GM18870 (cell line): ENCODE data around the gene ZSCAN30.
"Not testable (repeated sequence)": the region's sequence is repeated elsewhere in the genome, so short reads cannot be mapped to it uniquely, and the experiment has no call there.

Source experiments
- ATAC-seq: cut with Tn5 transposase; IDR thresholded peaks from one replicate; pipeline ENCODE4 v1.9.1; 2021; ENCODE audit warnings: moderate library complexity; ENCODE audit not compliant: unreplicated experiment

The ZSCAN30 gene

DNA sequence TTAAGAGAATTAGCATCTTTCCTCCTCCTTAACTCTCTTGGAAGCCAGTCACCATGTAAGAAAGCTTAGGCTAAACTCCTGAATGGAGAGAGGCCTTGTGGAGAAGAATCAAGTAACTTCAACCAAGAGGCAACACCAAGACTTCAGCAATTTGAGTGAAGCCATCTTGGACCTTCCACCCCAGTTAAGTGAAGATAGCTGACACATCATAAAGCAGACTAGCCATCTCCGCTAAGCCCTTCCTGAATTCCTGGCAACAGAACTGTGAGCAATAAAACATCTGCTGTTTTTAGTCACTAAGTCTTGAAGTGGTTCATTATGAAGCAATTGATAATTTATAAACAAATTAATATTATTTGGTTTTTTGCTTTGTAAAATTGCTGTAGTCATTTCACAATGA, 50.7 kb downstream of the ZSCAN30 start:
- no peak for ATAC-seq

DNA sequence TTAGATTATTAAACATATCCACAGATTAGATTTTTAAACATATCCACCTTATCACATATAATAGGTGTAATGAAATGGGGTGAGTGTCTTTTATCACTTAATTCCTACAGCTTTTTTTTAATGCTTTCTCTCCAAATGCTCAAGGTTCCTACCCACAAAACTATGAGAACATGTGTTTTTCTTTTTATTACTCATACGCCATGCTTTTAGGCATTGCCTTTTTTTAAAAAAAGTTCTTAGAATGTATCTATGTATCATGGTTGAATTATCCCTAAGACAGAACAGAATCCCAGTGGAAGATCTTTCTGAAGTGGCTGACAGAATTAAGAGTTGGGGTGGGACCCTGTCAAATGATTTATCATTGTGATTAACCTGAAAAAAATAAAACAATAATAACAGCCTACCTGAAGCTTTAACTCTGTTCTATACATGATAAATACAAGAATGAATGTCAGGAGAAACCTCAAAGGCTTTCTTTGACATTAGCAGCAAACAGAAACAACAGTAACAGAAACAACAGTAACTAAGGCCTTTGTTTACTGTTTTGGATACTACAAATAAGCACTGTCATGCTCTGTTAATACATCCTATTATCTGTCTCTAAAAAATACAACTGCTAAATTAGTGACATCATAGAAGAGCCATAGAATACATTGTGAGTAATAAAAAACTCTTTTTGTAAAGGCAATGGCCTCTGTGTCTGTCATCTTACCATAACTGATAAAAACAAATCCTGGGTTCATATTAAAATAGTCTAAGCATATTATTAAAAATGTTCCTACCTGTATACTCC, 53.3 kb downstream of the ZSCAN30 start:
- no peak for ATAC-seq

DNA sequence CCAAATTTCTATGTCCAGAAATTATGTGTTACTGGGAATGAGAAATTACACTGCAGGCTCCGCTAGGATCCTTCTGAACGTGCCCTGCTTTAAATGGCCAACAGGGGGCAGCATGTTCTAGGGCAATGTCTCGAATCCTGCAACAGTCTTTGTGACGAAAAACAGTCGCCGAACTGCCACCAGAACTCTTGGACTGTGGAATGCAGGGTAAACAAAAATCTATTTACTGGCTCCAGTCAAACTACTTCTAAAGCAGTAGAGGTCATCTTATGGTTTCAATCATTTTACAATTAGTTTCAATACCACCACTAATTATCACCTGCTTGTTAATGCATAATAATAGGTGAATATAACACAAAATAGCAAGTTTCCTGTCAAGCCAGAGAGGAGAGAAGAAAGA, 59.0 kb downstream of the ZSCAN30 start:
- ATAC-seq, result peak; percentile 86

DNA sequence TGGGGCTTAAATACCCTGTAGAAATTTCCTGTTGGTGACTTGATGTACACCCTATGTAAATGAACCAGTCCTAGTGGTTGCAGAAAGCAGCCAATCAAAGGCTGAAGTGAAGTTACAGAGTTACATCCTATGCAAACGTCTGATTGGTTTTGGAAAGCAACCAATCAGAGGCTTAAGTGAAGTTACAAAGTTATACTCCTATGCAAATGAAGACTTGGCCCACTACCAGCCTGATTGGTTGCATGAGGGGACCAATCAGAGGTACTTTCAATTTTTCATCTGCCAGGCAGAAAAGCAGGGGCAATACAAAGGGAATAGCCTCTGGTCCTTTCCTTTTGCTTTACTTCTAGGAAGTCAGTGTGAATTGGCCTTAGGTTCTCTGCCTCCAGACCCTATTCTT, 62.8 kb downstream of the ZSCAN30 start:
- ATAC-seq, result no peak

DNA sequence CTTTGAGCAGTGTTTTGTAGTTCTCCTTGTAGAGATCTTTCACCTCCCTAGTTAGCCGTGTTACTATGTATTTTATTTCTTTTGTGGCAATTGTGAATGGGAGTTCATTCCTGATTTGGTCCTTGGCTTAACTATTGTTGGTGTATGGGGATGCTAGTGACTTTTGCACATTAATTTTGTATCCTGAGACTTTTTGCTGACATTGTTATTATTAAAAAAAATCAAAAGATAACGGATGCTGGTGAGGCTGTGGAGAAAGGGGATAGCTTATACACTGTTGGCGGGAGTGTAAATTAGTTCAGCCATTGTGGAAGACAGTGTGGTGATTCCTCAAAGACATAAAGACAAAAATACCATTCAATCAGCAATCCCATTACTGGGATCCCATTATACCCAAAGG, 66.2 kb downstream of the ZSCAN30 start:
- ATAC-seq, result no peak

DNA sequence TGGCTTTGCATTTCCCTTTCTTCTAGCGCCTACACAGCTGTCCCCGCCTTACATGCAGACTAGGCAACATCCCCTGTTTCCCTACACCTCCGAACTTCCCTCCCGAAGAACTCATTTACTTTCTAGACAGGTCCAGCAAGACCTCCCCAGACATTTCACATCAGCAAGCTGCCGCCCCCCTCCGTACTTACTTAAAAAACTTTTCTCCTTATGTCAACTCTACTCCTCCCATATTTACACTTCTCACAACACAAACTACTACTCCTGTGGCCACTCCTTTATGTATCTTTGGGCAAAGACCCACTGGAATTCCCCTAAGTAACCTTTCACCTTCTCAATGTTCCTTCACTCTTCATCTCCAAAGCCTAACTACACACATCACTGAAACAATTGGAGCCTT, 69.6 kb downstream of the ZSCAN30 start:
- ATAC-seq, result no peak

DNA sequence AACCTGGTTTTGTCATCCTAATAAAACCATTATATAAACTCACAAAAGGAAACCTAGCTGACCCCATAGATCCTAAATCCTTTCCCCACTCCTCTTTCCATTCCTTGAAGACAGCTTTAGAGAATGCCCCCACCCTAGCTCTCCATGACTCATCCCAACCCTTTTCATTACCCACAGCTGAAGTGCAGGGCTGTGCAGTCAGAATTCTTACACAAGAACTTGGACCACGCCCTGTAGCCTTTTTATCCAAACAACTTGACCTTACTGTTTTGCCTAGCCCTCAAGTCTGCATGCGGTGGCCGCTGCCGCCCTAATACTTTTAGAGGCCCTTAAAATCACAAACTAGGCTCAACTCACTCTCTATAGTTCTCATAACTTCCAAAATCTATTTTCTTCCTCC, 70.7 kb downstream of the ZSCAN30 start:
- not testable (repeated sequence) for ATAC-seq

DNA sequence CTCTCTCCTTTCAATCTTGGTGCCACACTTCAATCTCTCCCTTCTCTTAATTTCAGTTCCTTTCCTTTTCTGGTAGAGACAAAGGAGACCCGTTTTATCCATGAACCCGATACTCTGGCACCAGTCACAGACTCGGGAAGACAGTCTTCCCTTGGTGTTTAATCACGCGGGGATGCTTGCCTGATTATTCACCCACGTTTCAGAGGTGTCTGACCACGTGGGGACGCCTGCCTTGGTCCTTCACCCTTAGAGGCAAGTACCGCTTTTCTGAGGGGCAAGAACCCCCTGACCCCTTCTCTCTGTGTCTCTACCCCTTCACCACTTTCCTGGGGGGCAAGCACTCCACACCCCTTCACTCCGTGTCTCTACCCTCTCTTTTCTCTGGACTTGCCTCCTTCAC, 73.4 kb downstream of the ZSCAN30 start:
- not testable (repeated sequence) for ATAC-seq

DNA sequence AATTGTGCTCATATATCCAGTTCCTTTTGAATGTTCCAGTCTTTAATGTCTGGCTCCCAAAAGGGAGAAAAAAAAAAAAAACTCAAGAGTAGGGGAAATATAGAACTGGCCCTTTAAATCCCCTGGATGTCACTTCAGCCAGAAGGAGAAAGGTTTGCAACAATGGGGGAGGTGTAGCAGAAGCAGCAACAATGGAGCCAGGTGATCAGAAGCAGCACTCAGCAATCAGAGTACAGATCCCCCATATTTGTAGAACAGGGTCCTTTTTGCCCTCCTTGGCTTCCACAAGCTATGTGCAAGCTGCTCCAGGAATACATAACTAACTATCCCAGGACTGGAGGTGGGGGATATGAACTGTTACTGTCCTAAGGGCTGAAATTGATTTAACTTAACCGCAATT, 75.0 kb downstream of the ZSCAN30 start:
- no peak for ATAC-seq

DNA sequence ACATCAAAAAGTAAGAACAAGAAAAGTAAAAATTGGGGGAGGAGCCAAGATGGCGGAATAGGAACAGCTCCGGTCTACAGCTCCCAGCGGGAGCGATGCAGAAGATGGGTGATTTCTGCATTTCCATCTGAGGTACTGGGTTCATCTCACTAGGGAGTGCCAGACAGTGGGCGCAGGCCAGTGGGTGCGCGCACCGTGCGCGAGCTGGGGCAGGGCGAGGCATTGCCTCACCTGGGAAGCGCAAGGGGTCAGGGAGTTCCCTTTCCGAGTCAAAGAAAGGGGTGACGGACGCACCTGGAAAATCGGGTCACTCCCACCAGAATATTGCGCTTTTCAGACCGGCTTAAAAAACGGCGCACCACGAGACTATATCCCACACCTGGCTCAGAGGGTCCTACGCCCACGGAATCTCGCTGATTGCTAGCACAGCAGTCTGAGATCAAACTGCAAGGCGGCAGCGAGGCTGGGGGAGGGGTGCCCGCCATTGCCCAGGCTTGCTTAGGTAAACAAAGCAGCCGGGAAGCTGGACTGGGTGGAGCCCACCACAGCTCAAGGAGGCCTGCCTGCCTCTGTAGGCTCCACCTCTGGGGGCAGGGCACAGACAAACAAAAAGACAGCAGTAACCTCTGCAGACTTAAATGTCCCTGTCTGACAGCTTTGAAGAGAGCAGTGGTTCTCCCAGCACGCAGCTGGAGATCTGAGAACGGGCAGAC, 84.1 kb downstream of the ZSCAN30 start:
- not testable (repeated sequence) for ATAC-seq

DNA sequence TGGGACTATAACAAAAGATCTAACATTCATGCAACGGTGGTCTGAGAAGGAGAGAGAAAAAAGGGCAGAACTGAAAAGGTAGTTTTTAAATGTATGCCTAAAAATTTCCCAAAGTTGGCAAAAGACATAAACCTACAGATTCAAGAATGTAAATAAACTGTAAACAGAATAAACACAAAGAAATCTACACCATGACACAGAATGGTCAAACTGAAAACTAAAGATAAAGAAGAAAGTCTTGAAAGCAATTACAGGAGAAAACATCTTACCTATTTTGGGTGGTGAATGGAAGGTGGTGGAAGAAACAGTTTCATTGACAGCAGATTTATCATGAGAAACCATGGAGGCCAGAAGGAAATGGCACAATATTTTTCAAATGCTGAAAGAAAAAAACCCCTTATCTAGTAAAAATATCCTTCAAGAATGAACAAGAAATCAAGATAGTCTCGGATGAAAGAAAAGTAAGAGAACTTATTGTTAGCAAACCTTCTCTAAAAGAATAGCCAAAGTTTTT, 84.8 kb downstream of the ZSCAN30 start:
- ATAC-seq, result no peak

DNA sequence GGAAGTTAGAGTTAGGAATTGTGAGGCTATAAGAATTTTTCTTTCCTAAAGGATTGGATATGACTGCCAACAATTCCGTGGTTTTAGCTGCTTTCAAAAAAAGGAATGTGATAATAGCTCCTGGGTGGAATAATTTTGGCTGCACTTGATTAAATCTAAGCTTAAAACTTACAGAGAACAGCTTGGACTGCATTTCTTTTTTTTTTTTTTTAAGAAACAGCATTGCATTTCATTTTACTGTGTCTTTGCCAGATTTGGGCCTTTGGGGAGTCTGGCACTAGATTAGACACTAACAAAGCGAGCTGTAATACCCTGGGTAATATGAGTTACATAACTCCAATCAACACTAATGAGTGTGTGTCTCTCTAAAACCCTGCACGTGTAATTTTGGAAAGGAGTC, 87.0 kb downstream of the ZSCAN30 start:
- no peak for ATAC-seq

DNA sequence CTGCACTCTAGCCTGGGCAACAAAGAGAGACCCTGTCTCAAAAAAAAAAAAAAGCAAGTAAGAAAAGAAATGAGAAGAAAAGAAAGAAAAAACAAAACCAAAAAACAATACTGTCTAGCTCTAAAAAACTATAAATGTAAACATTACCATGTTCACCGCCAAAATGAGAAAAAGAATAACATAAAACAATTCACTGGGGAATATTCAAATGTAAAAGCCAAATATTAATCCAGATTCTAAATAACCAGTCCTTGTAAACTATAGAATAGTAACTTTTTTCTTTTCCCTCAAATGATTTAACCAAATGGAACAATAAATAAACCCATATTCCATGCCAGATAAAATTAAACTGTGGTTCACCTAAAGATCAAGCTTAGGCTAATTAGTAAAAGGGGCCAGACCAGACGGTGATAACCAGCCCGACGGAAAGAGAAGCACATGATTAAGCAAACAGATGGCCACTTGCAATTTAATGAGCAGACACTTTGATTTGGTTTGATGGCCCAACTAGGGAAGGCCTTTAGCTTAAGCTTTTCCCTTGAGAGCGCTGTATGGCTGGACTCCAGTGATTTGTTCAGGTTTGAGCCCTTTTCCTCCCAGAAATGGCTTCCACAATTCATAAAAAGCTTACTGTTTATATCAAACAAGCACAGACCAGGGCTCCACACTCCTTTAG, 88.6 kb downstream of the ZSCAN30 start:
- ATAC-seq, result no peak
